ENCODE results near the gene CNOT6L.

The CNOT6L gene

GRCh38 chr4:77804471-77804870, 14.7 kb downstream of the CNOT6L start:
- Histone ChIP-seq H3K9ac (no peak overlapping the region), H3K4me1 (peaks cover 11% of the 10 kb centered on the region), H3K9me3 (peaks cover under 1% of the 10 kb centered on the region; the same call in 1 of the 2 replicates), H3K27me3 (no peaks in the 10 kb centered on the region), H3K4me2 (no peak overlapping the region), H3K27ac (no peak overlapping the region), H3K36me3 (peaks cover 6% of the 10 kb centered on the region), H4K20me1 (peaks cover 100% of the 10 kb centered on the region), H3K4me3 (no peak overlapping the region)
- no peak for TF ChIP-seq Cebpa-rat (IDR thresholded peaks at IDR 0.05)

- Histone ChIP-seq H3K9ac (no peak overlapping the region), H3K4me1 (peaks cover 11% of the 10 kb centered on the region), H4K20me1 (peaks cover 97% of the 10 kb centered on the region), H3K4me2 (no peak overlapping the region), H3K36me3 (peaks cover 24% of the 10 kb centered on the region), H3K4me3 (no peak overlapping the region), H3K27ac (no peak overlapping the region), H3K27me3 (no peaks in the 10 kb centered on the region), H3K9me3 (peaks cover 20% of the 10 kb centered on the region)
- no peak for TF ChIP-seq Cebpa-rat (IDR thresholded peaks at IDR 0.05)
Measured at GRCh38 chr4:77802402-77802801, 16.8 kb downstream of the CNOT6L start.

GRCh38 chr4:77801260-77801608, 17.9 kb downstream of the CNOT6L start:
- Histone ChIP-seq H3K4me1 (peaks cover 11% of the 10 kb centered on the region), H3K4me2 (peak overlapping the region; percentile 49), H3K4me3 (no peak overlapping the region), H3K9ac (no peak overlapping the region), H3K36me3 (peaks cover 36% of the 10 kb centered on the region), H3K9me3 (peaks cover 32% of the 10 kb centered on the region), H3K27me3 (no peaks in the 10 kb centered on the region), H4K20me1 (peaks cover 93% of the 10 kb centered on the region), H3K27ac (no peak overlapping the region)
- TF ChIP-seq Cebpa-rat (IDR thresholded peaks at IDR 0.05) = no peak

- H3K36me3 ChIP-seq = peaks cover 42% of the 10 kb centered on the region
- H3K4me2 ChIP-seq = peak overlapping the region; percentile 49
- no peak overlapping the region for H3K9ac ChIP-seq
- H3K27ac ChIP-seq = no peak overlapping the region
- no peak overlapping the region for H3K4me3 ChIP-seq
- peaks cover 93% of the 10 kb centered on the region for H4K20me1 ChIP-seq
- H3K27me3 ChIP-seq = no peaks in the 10 kb centered on the region
- H3K9me3 ChIP-seq = peaks cover 37% of the 10 kb centered on the region
- H3K4me1 ChIP-seq = peaks cover 11% of the 10 kb centered on the region
- no peak for TF ChIP-seq Cebpa-rat (IDR thresholded peaks at IDR 0.05)
Measured at GRCh38 chr4:77800483-77801259, 18.5 kb downstream of the CNOT6L start.

DNA sequence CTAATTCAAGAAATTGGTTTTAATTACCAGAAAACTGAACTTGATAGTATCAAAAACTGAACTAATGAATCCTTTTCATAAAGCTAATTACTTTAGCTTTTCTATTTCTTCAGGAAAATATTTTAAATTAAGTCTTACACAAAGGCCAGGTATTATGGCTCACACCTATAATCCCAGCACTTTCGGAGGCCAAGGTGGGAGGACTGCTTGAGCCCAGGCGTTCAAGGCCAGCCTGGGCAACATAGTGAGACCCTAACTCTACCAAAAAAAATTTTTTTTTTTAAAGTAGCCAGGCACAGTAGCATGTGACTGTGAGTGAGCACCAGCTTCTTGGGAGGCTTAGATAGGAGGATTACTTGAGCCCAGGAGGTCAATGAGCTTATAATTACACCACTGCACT, 19.1 kb downstream of the CNOT6L start:
- H3K27ac ChIP-seq = no peak overlapping the region
- TF ChIP-seq Cebpa-rat (IDR thresholded peaks at IDR 0.05) = no peak
- peaks cover 11% of the 10 kb centered on the region for H3K4me1 ChIP-seq
- no peak overlapping the region for H3K4me2 ChIP-seq
- H3K27me3 ChIP-seq = no peaks in the 10 kb centered on the region
- H4K20me1 ChIP-seq = peaks cover 93% of the 10 kb centered on the region
- H3K9ac ChIP-seq = no peak overlapping the region
- no peak overlapping the region for H3K4me3 ChIP-seq
- peaks cover 43% of the 10 kb centered on the region for H3K9me3 ChIP-seq
- peaks cover 48% of the 10 kb centered on the region for H3K36me3 ChIP-seq

DNA sequence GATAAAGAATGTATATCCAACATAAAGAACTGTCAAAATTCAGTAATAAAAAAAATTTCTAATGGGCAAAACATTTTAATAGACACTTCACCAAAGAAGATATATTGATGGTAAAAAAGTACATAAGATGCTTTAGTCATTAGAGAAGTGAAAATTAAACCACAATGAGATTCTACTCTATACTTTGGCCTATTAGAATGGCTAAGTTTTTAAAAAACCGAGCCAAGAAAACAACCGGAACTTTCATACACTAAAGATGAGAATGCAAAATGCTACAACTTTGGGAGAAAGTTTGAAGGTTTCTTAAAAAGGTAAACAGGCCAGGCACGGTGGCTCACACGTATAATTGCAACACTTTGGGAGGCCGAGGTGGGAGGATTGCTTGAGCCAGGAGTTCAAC, 20.8 kb downstream of the CNOT6L start:
- no peak for TF ChIP-seq Cebpa-rat (IDR thresholded peaks at IDR 0.05)
- Histone ChIP-seq H4K20me1 (peaks cover 90% of the 10 kb centered on the region), H3K27ac (no peak overlapping the region), H3K9ac (no peak overlapping the region), H3K27me3 (no peaks in the 10 kb centered on the region), H3K9me3 (peaks cover 46% of the 10 kb centered on the region), H3K4me2 (no peak overlapping the region), H3K4me3 (no peak overlapping the region), H3K4me1 (peaks cover 11% of the 10 kb centered on the region), H3K36me3 (peaks cover 45% of the 10 kb centered on the region)

GRCh38 chr4:77797239-77797638, 21.9 kb downstream of the CNOT6L start:
- peaks cover 46% of the 10 kb centered on the region for H3K9me3 ChIP-seq
- no peak for TF ChIP-seq Cebpa-rat (IDR thresholded peaks at IDR 0.05)
- H3K9ac ChIP-seq = no peak overlapping the region
- no peak overlapping the region for H3K4me2 ChIP-seq
- H4K20me1 ChIP-seq = peaks cover 90% of the 10 kb centered on the region
- H3K36me3 ChIP-seq = peaks cover 45% of the 10 kb centered on the region
- H3K27me3 ChIP-seq = no peaks in the 10 kb centered on the region
- H3K4me3 ChIP-seq = no peak overlapping the region
- H3K27ac ChIP-seq = no peak overlapping the region
- peaks cover 11% of the 10 kb centered on the region for H3K4me1 ChIP-seq

DNA sequence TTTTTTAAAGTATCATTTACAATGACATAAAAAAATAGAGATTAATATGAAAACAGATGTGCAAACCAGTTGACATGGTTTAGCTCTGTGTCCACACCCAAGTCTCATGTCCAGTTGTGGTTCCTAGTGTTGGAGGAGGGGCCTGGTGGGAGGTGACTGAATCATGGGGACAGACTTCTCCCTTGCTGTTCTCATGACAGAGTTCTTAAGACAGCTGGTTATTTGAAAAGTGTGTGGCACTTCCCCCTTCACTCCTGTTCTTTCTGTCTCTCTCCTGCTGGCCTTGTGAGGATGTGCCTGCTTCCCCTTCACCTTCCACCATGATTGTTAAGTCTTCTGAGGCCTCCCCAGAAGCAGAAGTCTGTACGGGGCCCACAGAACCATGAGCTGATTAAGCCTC, 23.8 kb downstream of the CNOT6L start:
- Histone ChIP-seq H3K9ac (no peak overlapping the region), H3K4me3 (no peak overlapping the region), H3K27ac (no peak overlapping the region), H3K4me1 (no peaks in the 10 kb centered on the region), H3K27me3 (no peaks in the 10 kb centered on the region), H3K9me3 (peaks cover 46% of the 10 kb centered on the region), H3K36me3 (peaks cover 51% of the 10 kb centered on the region), H3K4me2 (no peak overlapping the region), H4K20me1 (peaks cover 90% of the 10 kb centered on the region)
- TF ChIP-seq Cebpa-rat (IDR thresholded peaks at IDR 0.05) = no peak

DNA sequence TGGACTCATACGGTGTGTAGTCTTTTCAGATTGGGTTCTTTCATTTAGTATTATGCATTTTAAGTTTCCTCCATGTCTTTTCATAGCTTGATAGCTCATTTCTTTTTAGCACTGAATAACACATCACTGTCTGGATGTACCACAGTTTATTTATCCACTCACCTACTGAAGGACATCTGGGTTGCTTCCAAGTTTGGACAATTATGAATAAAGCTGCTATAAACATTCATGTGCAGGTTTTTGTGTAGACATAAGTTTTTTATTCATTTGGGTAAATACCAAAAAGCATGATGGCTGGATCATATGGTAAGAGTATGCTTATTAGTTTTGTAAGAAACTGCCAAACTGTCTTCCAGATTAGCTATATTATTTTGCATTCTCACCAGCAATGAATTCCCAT, 29.0 kb downstream of the CNOT6L start:
- no peaks in the 10 kb centered on the region for H3K4me1 ChIP-seq
- H3K27ac ChIP-seq = no peak overlapping the region
- no peak overlapping the region for H3K4me2 ChIP-seq
- peaks cover 15% of the 10 kb centered on the region for H3K36me3 ChIP-seq
- no peak overlapping the region for H3K9ac ChIP-seq
- H3K9me3 ChIP-seq = peaks cover 3% of the 10 kb centered on the region; the same call in 1 of the 2 replicates
- peaks cover 97% of the 10 kb centered on the region for H4K20me1 ChIP-seq
- no peak overlapping the region for H3K4me3 ChIP-seq
- no peak for TF ChIP-seq Cebpa-rat (IDR thresholded peaks at IDR 0.05)
- no peaks in the 10 kb centered on the region for H3K27me3 ChIP-seq

DNA sequence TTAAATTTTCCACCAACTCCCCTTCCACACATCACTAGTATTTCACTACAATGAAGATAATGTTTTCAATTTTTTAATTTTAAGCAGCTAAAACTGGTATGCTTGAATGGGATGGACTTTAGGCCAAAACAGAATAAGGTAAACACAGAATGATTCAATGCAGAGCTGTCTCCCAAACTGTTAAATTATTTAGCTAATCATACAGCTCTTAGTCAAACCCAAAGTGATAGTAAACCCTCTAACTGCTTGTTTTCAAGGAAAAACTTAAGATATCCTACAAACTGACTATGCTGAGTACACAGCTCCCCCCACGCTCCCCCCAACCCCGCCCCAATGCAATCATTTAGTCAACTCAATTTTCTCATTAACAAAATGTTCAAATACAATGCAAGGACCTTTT, 30.2 kb downstream of the CNOT6L start:
- TF ChIP-seq Cebpa-rat (IDR thresholded peaks at IDR 0.05) = no peak
- no peaks in the 10 kb centered on the region for H3K27me3 ChIP-seq
- no peak overlapping the region for H3K9ac ChIP-seq
- no peaks in the 10 kb centered on the region for H3K4me1 ChIP-seq
- H3K36me3 ChIP-seq = peaks cover 13% of the 10 kb centered on the region
- peaks cover 99% of the 10 kb centered on the region for H4K20me1 ChIP-seq
- no peak overlapping the region for H3K4me3 ChIP-seq
- no peak overlapping the region for H3K27ac ChIP-seq
- H3K9me3 ChIP-seq = no peaks in the 10 kb centered on the region
- no peak overlapping the region for H3K4me2 ChIP-seq

Data from BLaER1 (cell line).